ENCODE results near the gene CTRB1. TPM values are rescaled to one million over a fixed set of nuclear protein-coding genes. Genes with fewer than 3 reads are reported as not detected.

Gene CTRB1
- total and polyA plus RNA-seq, 2 of the 13 experiments (the other 11 are each of a cell fraction or from before 2014, with no cell fraction given): not detected

DNA sequence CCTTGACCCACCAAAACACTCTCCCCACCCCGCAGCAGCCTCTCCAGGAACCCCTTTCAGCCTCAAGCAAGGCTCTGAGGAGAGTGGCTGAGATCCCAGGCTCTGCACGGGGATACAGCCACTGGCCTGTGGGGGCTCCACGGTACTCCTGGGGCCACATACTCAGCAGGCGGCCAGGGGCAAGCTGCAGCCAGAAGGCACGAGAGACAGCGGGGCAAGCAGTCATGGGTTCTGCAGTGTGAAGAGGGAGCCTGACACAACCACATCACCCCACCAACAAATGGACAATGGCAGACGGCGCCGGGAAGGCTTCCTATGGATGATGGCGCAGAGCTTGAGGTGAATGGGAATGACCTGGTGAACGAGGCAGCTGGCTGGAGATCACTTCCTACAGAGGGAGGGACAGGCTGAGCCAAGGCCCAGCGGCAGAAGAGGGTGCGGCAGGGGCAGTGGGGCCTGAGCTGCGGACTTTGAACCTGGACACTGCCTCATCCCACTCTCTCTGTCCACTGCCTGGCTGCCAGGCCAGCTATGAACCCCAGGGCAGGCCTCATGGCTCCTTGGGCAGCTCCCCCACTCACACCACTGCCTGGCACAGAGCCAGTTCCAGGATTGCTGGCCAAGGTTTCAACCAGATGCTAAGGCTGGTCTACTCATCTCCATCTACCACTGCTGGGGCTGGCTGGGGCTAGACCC lies 43.5 kb downstream of the CTRB1 start (continued):
- TF ChIP-seq, protein P1, sequence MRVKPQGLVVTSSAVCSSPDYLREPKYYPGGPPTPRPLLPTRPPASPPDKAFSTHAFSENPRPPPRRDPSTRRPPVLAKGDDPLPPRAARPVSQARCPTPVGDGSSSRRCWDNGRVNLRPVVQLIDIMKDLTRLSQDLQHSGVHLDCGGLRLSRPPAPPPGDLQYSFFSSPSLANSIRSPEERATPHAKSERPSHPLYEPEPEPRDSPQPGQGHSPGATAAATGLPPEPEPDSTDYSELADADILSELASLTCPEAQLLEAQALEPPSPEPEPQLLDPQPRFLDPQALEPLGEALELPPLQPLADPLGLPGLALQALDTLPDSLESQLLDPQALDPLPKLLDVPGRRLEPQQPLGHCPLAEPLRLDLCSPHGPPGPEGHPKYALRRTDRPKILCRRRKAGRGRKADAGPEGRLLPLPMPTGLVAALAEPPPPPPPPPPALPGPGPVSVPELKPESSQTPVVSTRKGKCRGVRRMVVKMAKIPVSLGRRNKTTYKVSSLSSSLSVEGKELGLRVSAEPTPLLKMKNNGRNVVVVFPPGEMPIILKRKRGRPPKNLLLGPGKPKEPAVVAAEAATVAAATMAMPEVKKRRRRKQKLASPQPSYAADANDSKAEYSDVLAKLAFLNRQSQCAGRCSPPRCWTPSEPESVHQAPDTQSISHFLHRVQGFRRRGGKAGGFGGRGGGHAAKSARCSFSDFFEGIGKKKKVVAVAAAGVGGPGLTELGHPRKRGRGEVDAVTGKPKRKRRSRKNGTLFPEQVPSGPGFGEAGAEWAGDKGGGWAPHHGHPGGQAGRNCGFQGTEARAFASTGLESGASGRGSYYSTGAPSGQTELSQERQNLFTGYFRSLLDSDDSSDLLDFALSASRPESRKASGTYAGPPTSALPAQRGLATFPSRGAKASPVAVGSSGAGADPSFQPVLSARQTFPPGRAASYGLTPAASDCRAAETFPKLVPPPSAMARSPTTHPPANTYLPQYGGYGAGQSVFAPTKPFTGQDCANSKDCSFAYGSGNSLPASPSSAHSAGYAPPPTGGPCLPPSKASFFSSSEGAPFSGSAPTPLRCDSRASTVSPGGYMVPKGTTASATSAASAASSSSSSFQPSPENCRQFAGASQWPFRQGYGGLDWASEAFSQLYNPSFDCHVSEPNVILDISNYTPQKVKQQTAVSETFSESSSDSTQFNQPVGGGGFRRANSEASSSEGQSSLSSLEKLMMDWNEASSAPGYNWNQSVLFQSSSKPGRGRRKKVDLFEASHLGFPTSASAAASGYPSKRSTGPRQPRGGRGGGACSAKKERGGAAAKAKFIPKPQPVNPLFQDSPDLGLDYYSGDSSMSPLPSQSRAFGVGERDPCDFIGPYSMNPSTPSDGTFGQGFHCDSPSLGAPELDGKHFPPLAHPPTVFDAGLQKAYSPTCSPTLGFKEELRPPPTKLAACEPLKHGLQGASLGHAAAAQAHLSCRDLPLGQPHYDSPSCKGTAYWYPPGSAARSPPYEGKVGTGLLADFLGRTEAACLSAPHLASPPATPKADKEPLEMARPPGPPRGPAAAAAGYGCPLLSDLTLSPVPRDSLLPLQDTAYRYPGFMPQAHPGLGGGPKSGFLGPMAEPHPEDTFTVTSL (CRISPR knock-in tag; IDR thresholded peaks at IDR 0.05; ENCODE audit: borderline replicate concordance): no peak
- TF ChIP-seq ZNF841 (CRISPR knock-in tag; IDR thresholded peaks at IDR 0.05; ENCODE audit: borderline replicate concordance): no peak
- no peak for TF ChIP-seq ZBED4 (CRISPR knock-in tag; IDR thresholded peaks at IDR 0.05; ENCODE audit: borderline replicate concordance)
- TF ChIP-seq ARNT (IDR thresholded peaks at IDR 0.05): no peak
- no peak for TF ChIP-seq HNRNPK (IDR thresholded peaks at IDR 0.05; ENCODE audit: low read depth, low read length, poor library complexity, severe bottlenecking)
- no peak for TF ChIP-seq POLR2AphosphoS2 (IDR thresholded peaks at IDR 0.05; ENCODE audit: low read depth, low read length)
- 0 out of 2 replicates have a peak, but pooled peaks have one; percentile 60 for TF ChIP-seq TOPORS (CRISPR knock-in tag; IDR thresholded peaks at IDR 0.05)
- TF ChIP-seq, protein P2, sequence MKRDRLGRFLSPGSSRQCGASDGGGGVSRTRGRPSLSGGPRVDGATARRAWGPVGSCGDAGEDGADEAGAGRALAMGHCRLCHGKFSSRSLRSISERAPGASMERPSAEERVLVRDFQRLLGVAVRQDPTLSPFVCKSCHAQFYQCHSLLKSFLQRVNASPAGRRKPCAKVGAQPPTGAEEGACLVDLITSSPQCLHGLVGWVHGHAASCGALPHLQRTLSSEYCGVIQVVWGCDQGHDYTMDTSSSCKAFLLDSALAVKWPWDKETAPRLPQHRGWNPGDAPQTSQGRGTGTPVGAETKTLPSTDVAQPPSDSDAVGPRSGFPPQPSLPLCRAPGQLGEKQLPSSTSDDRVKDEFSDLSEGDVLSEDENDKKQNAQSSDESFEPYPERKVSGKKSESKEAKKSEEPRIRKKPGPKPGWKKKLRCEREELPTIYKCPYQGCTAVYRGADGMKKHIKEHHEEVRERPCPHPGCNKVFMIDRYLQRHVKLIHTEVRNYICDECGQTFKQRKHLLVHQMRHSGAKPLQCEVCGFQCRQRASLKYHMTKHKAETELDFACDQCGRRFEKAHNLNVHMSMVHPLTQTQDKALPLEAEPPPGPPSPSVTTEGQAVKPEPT (CRISPR knock-in tag; IDR thresholded peaks at IDR 0.05; ENCODE audit: low read depth): no peak
- no peak for TF ChIP-seq BRCA1 (CRISPR knock-in tag; IDR thresholded peaks at IDR 0.05)
- peak; percentile 95 for TF ChIP-seq SPEN (CRISPR knock-in tag; IDR thresholded peaks at IDR 0.05; ENCODE audit: low read depth)
- no peak for TF ChIP-seq ZNF790 (CRISPR knock-in tag; IDR thresholded peaks at IDR 0.05; ENCODE audit: borderline replicate concordance)
- TF ChIP-seq GATAD1 (CRISPR knock-in tag; IDR thresholded peaks at IDR 0.05): peak; percentile 75
- TF ChIP-seq, protein P3, sequence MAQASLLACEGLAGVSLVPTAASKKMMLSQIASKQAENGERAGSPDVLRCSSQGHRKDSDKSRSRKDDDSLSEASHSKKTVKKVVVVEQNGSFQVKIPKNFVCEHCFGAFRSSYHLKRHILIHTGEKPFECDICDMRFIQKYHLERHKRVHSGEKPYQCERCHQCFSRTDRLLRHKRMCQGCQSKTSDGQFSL (CRISPR knock-in tag; IDR thresholded peaks at IDR 0.05): peak; percentile 97
- no peak for TF ChIP-seq SP1 (IDR thresholded peaks at IDR 0.05)
- TF ChIP-seq SP1 (CRISPR knock-in tag; IDR thresholded peaks at IDR 0.05): peak; percentile 66
- peak; percentile 63; the same call in 1 of the 2 replicates for TF ChIP-seq PITX1 (CRISPR knock-in tag; IDR thresholded peaks at IDR 0.05)
- no peak for TF ChIP-seq TRIM24 (CRISPR knock-in tag; IDR thresholded peaks at IDR 0.05)
